Panc1 (cell line): ENCODE data around the gene CYB5B.

Experiments used
- TCF7L2 ChIP-seq: IDR thresholded peaks from 2 replicates; pipeline ENCODE4 v1.6.1; 2011; ENCODE audit warnings: mild to moderate bottlenecking, low read depth, low read length, inconsistent platforms
- TF ChIP-seq, protein P1 (sequence below): fragments of 450-650 bp; IDR thresholded peaks from 2 replicates; pipeline ENCODE4 v1.5.1; 2017; ENCODE audit warnings: mild to moderate bottlenecking

DNA sequence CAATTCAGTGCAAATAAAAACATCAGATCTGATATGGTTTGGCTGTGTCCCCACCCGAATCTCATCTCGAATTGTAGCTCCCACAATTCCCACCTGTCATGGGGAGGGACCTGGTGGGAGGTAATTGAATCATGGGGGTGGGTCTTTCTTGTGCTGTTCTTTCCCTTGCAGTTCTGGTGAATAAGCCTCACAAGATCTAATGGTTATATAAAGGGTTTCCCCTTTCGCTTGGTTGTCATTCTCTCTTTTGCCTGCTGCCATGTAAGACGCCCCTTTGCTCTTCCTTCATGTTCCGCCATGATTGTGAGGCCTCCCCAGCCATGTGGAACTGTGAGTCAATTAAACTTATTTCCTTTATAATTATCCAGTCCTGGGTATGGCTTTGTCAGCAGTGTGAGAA, 72.5 kb downstream of the CYB5B start:
- TF ChIP-seq, protein P1, sequence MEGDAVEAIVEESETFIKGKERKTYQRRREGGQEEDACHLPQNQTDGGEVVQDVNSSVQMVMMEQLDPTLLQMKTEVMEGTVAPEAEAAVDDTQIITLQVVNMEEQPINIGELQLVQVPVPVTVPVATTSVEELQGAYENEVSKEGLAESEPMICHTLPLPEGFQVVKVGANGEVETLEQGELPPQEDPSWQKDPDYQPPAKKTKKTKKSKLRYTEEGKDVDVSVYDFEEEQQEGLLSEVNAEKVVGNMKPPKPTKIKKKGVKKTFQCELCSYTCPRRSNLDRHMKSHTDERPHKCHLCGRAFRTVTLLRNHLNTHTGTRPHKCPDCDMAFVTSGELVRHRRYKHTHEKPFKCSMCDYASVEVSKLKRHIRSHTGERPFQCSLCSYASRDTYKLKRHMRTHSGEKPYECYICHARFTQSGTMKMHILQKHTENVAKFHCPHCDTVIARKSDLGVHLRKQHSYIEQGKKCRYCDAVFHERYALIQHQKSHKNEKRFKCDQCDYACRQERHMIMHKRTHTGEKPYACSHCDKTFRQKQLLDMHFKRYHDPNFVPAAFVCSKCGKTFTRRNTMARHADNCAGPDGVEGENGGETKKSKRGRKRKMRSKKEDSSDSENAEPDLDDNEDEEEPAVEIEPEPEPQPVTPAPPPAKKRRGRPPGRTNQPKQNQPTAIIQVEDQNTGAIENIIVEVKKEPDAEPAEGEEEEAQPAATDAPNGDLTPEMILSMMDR: no peak
- no peak for TF ChIP-seq TCF7L2
